ENCODE measurements around the gene ZNF358. TPM values are rescaled to one million over a fixed set of nuclear protein-coding genes. Genes with fewer than 3 reads are reported as not detected.

ZNF358 gene
- total and polyA plus RNA-seq, 2 of the 13 experiments (the other 11 are each of a cell fraction or from before 2014, with no cell fraction given): 9.1 to 37.0 TPM

DNA sequence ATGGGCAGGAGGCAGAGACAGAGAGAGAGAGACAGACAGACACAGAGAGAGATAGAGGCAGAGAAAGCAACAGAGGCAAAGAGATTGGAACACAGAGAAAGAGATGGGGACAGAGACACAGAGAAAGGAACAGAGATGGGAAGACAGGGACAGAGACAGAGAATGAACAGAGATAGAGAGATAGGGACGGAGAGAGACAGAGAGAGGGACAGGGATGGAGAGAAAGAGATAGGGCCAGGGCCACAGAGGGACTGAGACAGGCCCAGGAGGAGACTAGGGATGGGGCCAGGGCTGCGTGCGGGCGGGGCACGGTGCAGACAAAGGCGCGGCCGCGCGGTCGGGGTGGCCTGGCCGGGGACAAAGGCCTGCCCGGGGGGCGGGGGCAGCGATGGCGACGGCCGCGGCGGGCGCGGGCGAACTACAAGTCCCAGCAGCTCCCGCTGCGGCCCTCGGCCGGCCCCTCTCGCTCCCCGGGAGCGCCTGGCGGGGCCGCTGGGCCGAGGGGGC lies at the start of gene ZNF358 (continued):
- TF ChIP-seq FOXP4 (CRISPR knock-in tag; IDR thresholded peaks at IDR 0.05) (no peak), ZNF274 (CRISPR knock-in tag; IDR thresholded peaks at IDR 0.05) (no peak), YY1 (IDR thresholded peaks at IDR 0.05; ENCODE audit: insufficient read depth, insufficient replicate concordance, low read depth, low read length) (peak; percentile 95), ZNF589 (CRISPR knock-in tag; conservative IDR thresholded peaks at IDR 0.05) (no peak), YEATS4 (CRISPR knock-in tag; IDR thresholded peaks at IDR 0.05; ENCODE audit: borderline replicate concordance) (peak; percentile 21; the same call in 1 of the 2 replicates), KLF9 (CRISPR knock-in tag; IDR thresholded peaks at IDR 0.05; ENCODE audit: low read depth) (no peak; the same call in 1 of the 2 replicates), ARNTL (CRISPR knock-in tag; IDR thresholded peaks at IDR 0.05) (no peak), GPN1 (CRISPR knock-in tag; IDR thresholded peaks at IDR 0.05; ENCODE audit: borderline replicate concordance) (no peak), TBX2 (CRISPR knock-in tag; IDR thresholded peaks at IDR 0.05; ENCODE audit: borderline replicate concordance) (0 out of 2 replicates have a peak, but pooled peaks have one; percentile 38), SIX1 (CRISPR knock-in tag; IDR thresholded peaks at IDR 0.05; ENCODE audit: borderline replicate concordance) (no peak), ZNF546 (CRISPR knock-in tag; conservative IDR thresholded peaks at IDR 0.05) (no peak), KLF16 (CRISPR knock-in tag; IDR thresholded peaks at IDR 0.05) (peak in 1 of 2 experiments; percentile 38; a peak in 1 of 4 replicates), TCF7 (IDR thresholded peaks at IDR 0.05; ENCODE audit: low read depth) (no peak), ZNF891 (CRISPR knock-in tag; IDR thresholded peaks at IDR 0.05) (no peak), ZNF629 (CRISPR knock-in tag; conservative IDR thresholded peaks at IDR 0.05) (no peak), SALL1 (CRISPR knock-in tag; IDR thresholded peaks at IDR 0.05) (no peak), ZNF550 (CRISPR knock-in tag; IDR thresholded peaks at IDR 0.05; ENCODE audit: borderline replicate concordance) (no peak), ZNF34 (CRISPR knock-in tag; IDR thresholded peaks at IDR 0.05; ENCODE audit: borderline replicate concordance) (no peak), ZNF383 (CRISPR knock-in tag; IDR thresholded peaks at IDR 0.05; ENCODE audit: borderline replicate concordance) (no peak), MAZ (IDR thresholded peaks at IDR 0.05; ENCODE audit: borderline replicate concordance, low read depth, low read length) (peak; percentile 63; the same call in 1 of the 2 replicates), MAZ (CRISPR knock-in tag; IDR thresholded peaks at IDR 0.05; ENCODE audit: low read depth) (peak; percentile 90), ZNF430 (CRISPR knock-in tag; IDR thresholded peaks at IDR 0.05) (no peak)
- TF ChIP-seq, protein P1, sequence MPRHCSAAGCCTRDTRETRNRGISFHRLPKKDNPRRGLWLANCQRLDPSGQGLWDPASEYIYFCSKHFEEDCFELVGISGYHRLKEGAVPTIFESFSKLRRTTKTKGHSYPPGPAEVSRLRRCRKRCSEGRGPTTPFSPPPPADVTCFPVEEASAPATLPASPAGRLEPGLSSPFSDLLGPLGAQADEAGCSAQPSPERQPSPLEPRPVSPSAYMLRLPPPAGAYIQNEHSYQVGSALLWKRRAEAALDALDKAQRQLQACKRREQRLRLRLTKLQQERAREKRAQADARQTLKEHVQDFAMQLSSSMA (CRISPR knock-in tag; IDR thresholded peaks at IDR 0.05): peak; percentile 43; the same call in 1 of the 2 replicates
- TF ChIP-seq, protein P2, sequence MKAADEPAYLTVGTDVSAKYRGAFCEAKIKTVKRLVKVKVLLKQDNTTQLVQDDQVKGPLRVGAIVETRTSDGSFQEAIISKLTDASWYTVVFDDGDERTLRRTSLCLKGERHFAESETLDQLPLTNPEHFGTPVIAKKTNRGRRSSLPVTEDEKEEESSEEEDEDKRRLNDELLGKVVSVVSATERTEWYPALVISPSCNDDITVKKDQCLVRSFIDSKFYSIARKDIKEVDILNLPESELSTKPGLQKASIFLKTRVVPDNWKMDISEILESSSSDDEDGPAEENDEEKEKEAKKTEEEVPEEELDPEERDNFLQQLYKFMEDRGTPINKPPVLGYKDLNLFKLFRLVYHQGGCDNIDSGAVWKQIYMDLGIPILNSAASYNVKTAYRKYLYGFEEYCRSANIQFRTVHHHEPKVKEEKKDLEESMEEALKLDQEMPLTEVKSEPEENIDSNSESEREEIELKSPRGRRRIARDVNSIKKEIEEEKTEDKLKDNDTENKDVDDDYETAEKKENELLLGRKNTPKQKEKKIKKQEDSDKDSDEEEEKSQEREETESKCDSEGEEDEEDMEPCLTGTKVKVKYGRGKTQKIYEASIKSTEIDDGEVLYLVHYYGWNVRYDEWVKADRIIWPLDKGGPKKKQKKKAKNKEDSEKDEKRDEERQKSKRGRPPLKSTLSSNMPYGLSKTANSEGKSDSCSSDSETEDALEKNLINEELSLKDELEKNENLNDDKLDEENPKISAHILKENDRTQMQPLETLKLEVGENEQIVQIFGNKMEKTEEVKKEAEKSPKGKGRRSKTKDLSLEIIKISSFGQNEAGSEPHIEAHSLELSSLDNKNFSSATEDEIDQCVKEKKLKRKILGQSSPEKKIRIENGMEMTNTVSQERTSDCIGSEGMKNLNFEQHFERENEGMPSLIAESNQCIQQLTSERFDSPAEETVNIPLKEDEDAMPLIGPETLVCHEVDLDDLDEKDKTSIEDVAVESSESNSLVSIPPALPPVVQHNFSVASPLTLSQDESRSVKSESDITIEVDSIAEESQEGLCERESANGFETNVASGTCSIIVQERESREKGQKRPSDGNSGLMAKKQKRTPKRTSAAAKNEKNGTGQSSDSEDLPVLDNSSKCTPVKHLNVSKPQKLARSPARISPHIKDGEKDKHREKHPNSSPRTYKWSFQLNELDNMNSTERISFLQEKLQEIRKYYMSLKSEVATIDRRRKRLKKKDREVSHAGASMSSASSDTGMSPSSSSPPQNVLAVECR (CRISPR knock-in tag; IDR thresholded peaks at IDR 0.05; ENCODE audit: borderline replicate concordance): no peak

All from HepG2 (cell line).